HG02588 (cell line): ENCODE data around the gene HDGFL1.

Source experiments
- ATAC-seq: cut with Tn5 transposase; IDR thresholded peaks from one replicate; pipeline ENCODE4 v1.9.1; 2021; ENCODE audit warnings: mild to moderate bottlenecking, moderate library complexity; ENCODE audit not compliant: unreplicated experiment

The HDGFL1 gene

GRCh38 chr6:22569281-22570184 lies at the start of gene HDGFL1:
TSS of gene HDGFL1 (plus strand) at chr6:22569566. CDS start at chr6:22569576, 10 bp downstream.
- ATAC-seq, result no peak

- ATAC-seq, result no peak
Measured at GRCh38 chr6:22521035-22521434, 48.3 kb upstream of the HDGFL1 start.

DNA sequence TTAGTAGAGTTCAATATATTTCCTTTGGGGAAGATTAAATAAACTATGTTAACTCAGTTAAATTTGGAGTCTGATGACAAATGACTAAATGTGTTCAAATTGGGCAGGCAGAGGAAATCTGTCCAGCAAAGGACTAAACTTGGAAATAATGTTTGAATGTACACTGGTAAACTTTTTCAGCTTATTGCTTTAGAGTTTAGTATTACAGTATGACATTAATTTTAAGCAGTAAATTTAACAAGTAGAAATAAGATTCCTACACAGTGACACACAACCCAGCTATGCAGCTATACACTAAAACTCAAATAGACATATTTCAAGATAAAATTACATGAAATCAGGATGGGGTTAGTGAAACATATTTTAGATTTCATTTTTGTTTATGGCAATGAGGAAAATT lies 42.6 kb upstream of the HDGFL1 start:
- ATAC-seq, result no peak

DNA sequence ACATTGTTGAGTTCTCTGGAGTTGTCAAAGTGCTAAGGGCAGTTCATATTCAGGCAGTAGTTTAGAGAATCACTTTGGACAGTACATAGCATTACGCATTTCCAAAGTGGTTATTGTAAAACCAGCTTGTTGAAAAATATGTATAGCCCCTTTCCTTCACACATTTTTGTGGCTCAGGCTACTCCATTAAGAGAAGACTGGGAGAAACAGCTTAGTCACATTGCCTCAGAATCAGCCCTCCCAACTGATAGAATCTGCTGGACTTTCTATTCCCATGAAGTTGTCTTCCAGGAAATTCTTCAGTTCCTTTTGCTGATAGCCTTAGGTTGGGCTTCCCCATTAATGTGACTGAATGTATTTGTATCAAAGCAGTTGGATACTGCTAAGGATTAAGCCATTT lies 39.5 kb upstream of the HDGFL1 start:
- ATAC-seq, result no peak

GRCh38 chr6:22530506-22530905 lies 38.9 kb upstream of the HDGFL1 start:
- no peak for ATAC-seq

GRCh38 chr6:22536122-22536521 lies 33.2 kb upstream of the HDGFL1 start:
- ATAC-seq, result no peak

DNA sequence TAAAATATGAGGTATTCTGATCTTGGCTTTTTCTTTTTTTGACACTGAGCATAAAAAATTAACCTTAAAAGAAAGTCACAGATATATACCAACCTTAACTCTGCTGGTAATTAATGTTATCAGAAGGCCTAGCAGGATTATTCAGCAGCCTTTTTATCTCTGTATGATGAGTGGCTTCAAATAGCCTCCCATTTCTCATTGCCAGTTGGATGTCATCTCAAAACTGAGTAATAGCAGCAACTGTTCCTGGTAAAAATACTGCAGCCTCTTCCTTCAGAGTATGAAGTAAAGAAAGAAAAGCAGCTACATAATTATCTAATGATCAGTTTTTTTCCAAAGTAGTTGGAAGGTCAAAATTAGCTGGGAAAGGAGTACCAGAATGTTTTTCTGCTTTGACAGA lies 24.9 kb upstream of the HDGFL1 start:
- no peak for ATAC-seq

DNA sequence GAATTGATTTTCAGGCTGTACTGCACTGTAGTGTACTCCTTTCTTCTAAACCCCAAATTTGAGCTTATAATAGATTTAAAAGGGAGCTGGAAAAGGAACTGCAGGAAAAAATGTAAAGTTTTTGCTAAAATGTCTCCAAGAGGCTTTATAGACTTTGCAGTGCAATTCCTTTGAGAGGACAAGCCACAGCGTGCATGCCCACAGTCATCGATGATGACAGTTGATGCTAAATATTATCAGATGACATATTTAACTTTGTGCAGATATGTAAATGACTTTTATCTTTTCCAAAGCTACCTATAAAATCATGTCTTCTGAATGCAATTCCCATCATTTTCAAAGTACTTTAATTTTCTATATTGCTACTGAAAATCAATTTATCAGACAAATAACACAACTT lies 24.3 kb upstream of the HDGFL1 start:
- no peak for ATAC-seq

DNA sequence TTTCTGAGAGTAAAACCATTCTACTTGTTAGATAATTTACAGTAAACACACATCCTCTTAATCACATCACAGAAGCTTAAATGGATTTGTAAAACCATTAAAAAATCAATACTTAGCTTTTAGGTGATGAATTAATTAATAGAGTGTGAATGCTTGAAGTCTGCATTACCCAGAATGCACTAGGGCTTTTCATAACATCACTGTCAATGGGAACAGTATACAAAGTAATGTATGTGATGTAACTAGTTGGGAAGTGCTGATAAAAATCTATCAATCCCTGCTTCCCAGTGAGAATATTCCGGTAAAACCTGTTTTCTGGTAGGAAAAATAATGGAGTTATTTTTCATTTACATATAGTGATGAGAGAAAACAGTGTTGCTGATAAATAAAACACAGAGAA lies 23.1 kb upstream of the HDGFL1 start:
- ATAC-seq, result no peak

GRCh38 chr6:22550971-22551670 lies 18.2 kb upstream of the HDGFL1 start:
- no peak for ATAC-seq

GRCh38 chr6:22556266-22556665 lies 13.1 kb upstream of the HDGFL1 start:
- no peak for ATAC-seq

DNA sequence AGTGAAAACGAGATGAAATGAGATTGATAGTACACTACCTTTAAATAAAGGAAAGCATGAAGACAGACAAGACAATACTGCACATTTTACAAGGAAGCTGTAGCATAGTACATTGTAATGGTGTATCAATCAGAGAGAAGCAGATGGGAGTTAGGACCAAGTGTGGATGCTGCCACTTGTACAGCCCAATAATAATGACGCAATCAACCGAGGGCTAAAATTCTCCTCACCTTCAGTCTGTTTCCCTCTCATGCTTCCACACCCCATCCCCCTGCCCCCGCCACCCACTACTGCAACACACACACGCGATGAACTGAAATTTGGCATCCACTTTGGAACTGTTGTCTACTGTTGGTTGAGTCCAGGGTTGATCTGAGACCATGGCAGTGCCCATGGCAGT lies 12.4 kb upstream of the HDGFL1 start:
- no peak for ATAC-seq

DNA sequence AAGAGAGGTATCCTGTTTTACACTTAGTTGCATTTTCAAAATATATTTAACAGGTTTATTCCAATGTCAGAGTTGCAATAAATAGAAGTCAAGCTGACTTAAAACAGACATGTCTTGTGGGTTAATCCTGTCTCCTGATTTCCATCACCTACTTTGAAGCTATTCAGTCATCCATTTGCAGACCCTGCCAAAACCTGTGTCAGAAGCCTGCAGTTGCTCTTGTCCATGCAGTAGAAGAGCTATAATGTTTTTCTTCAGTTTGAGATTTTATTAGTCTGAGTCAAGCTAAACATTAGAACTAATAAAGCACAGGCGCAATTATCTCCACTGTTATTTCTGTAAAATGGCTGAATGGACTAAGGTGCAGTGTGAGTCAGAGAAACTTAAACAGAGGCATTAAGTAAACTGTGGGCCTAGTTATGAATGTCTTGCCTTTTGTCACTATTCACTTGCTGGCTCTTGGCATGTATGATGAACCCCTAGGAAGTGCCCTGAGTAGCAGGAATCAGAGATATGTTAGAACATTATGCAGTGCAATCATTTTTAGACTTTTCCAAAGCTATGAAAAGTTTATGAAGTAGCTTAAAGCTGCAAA lies 11.0 kb upstream of the HDGFL1 start:
- ATAC-seq, result no peak

- ATAC-seq, result no peak
Measured at GRCh38 chr6:22568854-22569253, 512 bp upstream of the HDGFL1 start.

DNA sequence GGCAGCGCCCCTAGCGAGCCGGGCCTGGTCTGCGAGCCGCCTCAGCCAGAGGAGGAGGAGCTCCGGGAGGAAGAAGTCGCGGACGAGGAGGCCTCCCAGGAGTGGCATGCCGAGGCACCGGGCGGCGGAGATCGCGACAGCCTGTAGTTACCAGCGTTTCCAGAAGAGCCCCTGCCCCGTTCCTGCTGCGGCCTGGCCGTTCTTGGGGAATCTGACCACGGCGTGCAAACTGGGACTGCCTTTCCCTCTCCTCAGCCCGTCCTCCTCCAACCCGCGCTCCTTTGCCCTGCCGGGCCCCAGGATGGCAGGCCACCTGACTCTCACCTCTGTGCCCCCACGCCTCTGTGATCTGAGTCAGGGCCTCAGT lies 802 bp downstream of the HDGFL1 start:
- ATAC-seq, result no peak

DNA sequence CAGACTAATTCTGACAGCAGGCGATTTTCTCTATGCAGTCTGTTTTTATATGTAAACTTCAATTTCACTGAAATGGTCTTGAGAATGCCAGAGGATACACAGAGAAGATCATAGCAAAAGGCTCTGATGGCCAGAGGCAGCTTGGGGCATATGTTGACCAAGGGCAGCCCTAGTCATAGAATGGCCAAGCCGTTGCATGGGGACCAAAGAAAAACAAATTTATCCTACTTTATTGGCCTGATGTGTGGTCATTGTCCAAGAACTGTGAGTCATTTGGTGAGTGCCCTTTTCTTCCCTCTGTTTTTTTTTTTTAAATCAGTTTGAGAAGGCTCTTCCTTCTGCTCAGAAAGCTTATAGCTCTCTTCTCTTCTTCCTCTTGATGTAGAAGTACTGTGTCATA lies 5.8 kb downstream of the HDGFL1 start:
- ATAC-seq, result no peak

DNA sequence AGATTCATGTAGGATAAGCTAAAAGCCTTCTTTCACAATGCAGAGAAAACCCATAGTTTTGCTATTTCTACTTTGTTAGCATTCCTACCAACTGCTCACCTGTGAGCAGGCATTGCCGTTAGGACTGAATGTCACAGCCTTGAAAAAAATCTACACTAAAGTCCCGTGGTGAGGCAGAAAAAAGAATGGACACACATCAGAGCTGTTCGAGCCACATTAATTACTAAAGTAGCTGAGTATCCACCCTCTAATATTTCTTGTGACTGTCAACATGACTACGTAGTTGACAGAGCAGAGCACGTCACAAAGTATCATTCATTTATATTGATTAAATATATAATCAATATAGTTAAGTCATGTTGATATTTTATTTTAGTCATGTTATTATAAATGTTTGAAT lies 10.1 kb downstream of the HDGFL1 start:
- ATAC-seq, result no peak

DNA sequence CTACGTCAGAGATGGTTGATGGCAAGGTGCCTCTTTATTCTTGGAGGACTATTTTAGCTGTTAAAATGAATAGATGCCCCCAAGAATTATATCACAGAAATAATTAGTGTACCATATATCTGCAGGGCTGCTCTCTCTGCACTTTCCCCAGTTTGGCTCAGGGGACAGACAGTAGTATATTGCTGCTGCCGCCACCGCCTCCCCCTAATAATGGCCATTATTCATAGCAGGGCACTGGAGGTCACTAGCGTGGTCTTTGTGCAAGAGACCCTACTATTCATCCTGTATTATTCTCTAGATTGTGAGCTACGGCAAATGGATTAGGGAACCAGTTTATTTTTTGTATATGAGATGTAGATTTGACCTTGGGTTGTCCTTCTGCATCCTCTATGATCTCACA lies 11.0 kb downstream of the HDGFL1 start:
- no peak for ATAC-seq

DNA sequence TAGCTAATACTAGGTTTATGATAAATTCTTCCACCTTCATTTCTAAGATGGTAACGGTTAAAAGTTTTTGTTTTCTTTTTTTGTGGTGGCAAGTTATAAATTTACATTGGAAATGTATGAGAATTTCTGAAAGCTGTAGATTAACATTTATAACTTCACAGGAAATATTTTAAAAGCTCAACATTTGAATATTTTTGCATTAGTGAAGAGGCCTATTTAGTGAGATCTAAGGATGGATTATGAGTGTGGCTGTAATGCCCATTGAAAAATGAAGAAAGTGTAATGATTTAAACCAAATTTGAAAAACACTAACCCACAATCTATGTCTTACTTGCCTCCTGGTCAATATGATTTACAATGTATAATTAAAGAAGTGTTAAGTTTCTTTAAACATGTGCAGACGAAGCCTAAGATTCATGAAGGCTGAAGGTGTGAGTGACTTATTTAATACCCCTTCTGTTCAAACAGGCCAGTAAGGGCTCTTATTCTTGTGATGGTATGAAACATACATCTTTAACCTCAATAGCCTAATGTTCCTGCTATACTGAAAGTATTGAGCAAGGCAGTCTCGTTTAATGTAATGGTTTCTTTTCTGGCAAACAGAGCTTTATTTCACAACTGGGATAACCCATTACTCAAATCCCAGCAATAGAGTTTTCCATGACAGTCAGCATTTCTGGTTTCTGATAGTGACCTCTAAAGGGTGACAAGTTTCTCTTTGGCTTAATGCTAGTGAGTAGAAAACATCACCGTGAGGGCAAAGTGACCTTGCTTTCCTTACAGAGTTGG lies 13.2 kb downstream of the HDGFL1 start:
- ATAC-seq, result no peak

DNA sequence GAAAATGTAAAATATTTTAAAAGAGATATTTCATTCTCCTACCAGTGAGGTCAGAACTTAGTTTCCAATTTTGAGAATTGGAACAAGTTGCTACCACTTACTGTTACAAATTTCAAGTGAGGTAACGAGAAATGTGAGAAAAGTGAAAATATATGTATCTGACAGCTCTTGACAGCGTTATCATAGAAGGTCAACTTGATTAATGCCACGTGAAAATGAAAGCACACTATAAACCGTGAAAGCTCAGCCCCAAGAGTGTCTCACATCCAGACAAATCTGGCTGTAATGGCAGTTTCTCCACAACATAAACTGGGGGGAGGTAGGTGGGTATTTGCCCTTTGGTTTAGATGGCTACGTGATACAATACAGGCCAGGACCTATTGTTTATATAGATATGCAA lies 13.9 kb downstream of the HDGFL1 start:
- no peak for ATAC-seq

- no peak for ATAC-seq
Measured at GRCh38 chr6:22583927-22584326, 14.6 kb downstream of the HDGFL1 start.
